Activated naive CD4-positive, alpha-beta T cell treated with anti-CD3 and anti-CD28 coated beads, Interleukin-2, amount 50 U/mL, for 16 hours (primary cell): ENCODE measurements around the gene NXPH4.
A peak's percentile ranks its signal among the peaks of the same experiment; 100 is the strongest.

Experiments used
- DNase-seq: peaks from one replicate; pipeline ENCODE4 v3.0.0-alpha.2; 2020

NXPH4 gene

GRCh38 chr12:57216014-57216911 lies at the start of gene NXPH4:
Gene NXPH4 (plus strand): TSS chr12:57216794. CDS start chr12:57216970, 176 bp downstream.
- peak; percentile 68 for DNase-seq

GRCh38 chr12:57166971-57167371 lies 49.6 kb upstream of the NXPH4 start:
- DNase-seq, result peak; percentile 47

- DNase-seq, result no peak
Observed at GRCh38 chr12:57168058-57168457, 48.5 kb upstream of the NXPH4 start.

- DNase-seq, result no peak
Observed at GRCh38 chr12:57169046-57169795, 47.4 kb upstream of the NXPH4 start.

GRCh38 chr12:57169969-57170368 lies 46.6 kb upstream of the NXPH4 start:
- no peak for DNase-seq

- DNase-seq, result no peak
Observed at GRCh38 chr12:57170408-57170807, 46.2 kb upstream of the NXPH4 start.

- no peak for DNase-seq
Observed at GRCh38 chr12:57170927-57171326, 45.7 kb upstream of the NXPH4 start.

GRCh38 chr12:57171668-57172067 lies 44.9 kb upstream of the NXPH4 start:
- no peak for DNase-seq

- peak; percentile 28 for DNase-seq
Observed at GRCh38 chr12:57173089-57173488, 43.5 kb upstream of the NXPH4 start.

GRCh38 chr12:57173683-57174082 lies 42.9 kb upstream of the NXPH4 start:
- DNase-seq, result no peak

- DNase-seq, result peak; percentile 36
Observed at GRCh38 chr12:57175428-57176138, 41.0 kb upstream of the NXPH4 start.

- no peak for DNase-seq
Observed at GRCh38 chr12:57176139-57176477, 40.5 kb upstream of the NXPH4 start.

GRCh38 chr12:57176846-57177245 lies 39.7 kb upstream of the NXPH4 start:
- no peak for DNase-seq

GRCh38 chr12:57177354-57177753 lies 39.2 kb upstream of the NXPH4 start:
- no peak for DNase-seq

- no peak for DNase-seq
Observed at GRCh38 chr12:57178213-57178612, 38.4 kb upstream of the NXPH4 start.

- no peak for DNase-seq
Observed at GRCh38 chr12:57179331-57180086, 37.1 kb upstream of the NXPH4 start.

GRCh38 chr12:57180321-57180989 lies 36.1 kb upstream of the NXPH4 start:
- DNase-seq, result no peak

- DNase-seq, result no peak
Observed at GRCh38 chr12:57181072-57181471, 35.5 kb upstream of the NXPH4 start.

GRCh38 chr12:57181561-57182155 lies 34.9 kb upstream of the NXPH4 start:
- DNase-seq, result no peak

GRCh38 chr12:57182918-57183575 lies 33.5 kb upstream of the NXPH4 start:
- peak; percentile 83 for DNase-seq
